Measurements from ENCODE around the gene MNX1.

Gene MNX1

GRCh38 chr7:157010588-157011332, at the start of gene MNX1:
Gene MNX1, minus strand, starts transcription at chr7:157010663. Its CDS starts 313 bp downstream, at chr7:157010350.
- DNase-seq, result peak; percentile 89

- DNase-seq, result no peak
Measured at GRCh38 chr7:157059534-157059933, 49.1 kb upstream of the MNX1 start.

GRCh38 chr7:157058701-157059100, 48.2 kb upstream of the MNX1 start:
- no peak for DNase-seq

- no peak for DNase-seq
Measured at GRCh38 chr7:157058068-157058467, 47.6 kb upstream of the MNX1 start.

- no peak for DNase-seq
Measured at GRCh38 chr7:157056957-157057902, 46.8 kb upstream of the MNX1 start.

GRCh38 chr7:157056246-157056645, 45.8 kb upstream of the MNX1 start:
- no peak for DNase-seq

GRCh38 chr7:157054927-157055326, 44.5 kb upstream of the MNX1 start:
- DNase-seq, result no peak

- DNase-seq, result no peak
Measured at GRCh38 chr7:157053118-157053517, 42.7 kb upstream of the MNX1 start.

- DNase-seq, result no peak
Measured at GRCh38 chr7:157047148-157047547, 36.7 kb upstream of the MNX1 start.

GRCh38 chr7:157046681-157047080, 36.2 kb upstream of the MNX1 start:
- no peak for DNase-seq

- no peak for DNase-seq
Measured at GRCh38 chr7:157044943-157045660, 34.6 kb upstream of the MNX1 start.

- no peak for DNase-seq
Measured at GRCh38 chr7:157044147-157044687, 33.8 kb upstream of the MNX1 start.

- DNase-seq, result no peak
Measured at GRCh38 chr7:157043745-157044144, 33.3 kb upstream of the MNX1 start.

GRCh38 chr7:157041514-157042277, 31.2 kb upstream of the MNX1 start:
- no peak for DNase-seq

GRCh38 chr7:157041004-157041403, 30.5 kb upstream of the MNX1 start:
- DNase-seq, result no peak

GRCh38 chr7:157037635-157038034, 27.2 kb upstream of the MNX1 start:
- no peak for DNase-seq

- DNase-seq, result no peak
Measured at GRCh38 chr7:157037028-157037427, 26.6 kb upstream of the MNX1 start.

GRCh38 chr7:157035979-157036378, 25.5 kb upstream of the MNX1 start:
- DNase-seq, result no peak

- DNase-seq, result no peak
Measured at GRCh38 chr7:157035302-157035701, 24.8 kb upstream of the MNX1 start.

- DNase-seq, result no peak
Measured at GRCh38 chr7:157033483-157034473, 23.3 kb upstream of the MNX1 start.

Measured in GDM1 (cell line).